ENCODE data around the gene COL6A2.

GRCh38 chr21:46125846-46126301 is 28.0 kb downstream of the COL6A2 start:
- TF ChIP-seq POLR2A (IDR thresholded peaks at IDR 0.05) = no peak
- TF ChIP-seq CTCF (IDR thresholded peaks at IDR 0.05 in 8 of 11, conservative IDR thresholded peaks at IDR 0.05 in 3 of 11) = no peak
- peak in 2 of 3 donors; percentile 7 to 28 for TF ChIP-seq POLR2AphosphoS5 (IDR thresholded peaks at IDR 0.05)

Measured in spleen (tissue), 7 donors.